Keratinocyte (primary cell): Measurements from ENCODE around the gene ACER3. TPM values are rescaled to one million over a fixed set of nuclear protein-coding genes. Genes with fewer than 3 reads are reported as not detected.

Source experiments
- DNase-seq: peaks from one replicate; pipeline ENCODE4 v3.0.0-alpha.2; 2011; ENCODE audit warnings: low read depth, missing footprints, low spot score
- FAIRE-seq: peaks from 2 replicates; lab custom pipeline; 2011; peaks lifted over from hg19 to GRCh38; lab: Jason Lieb, UNC
- H2AFZ ChIP-seq: 2 replicates; pipeline ENCODE4 v1.6.0; 2012; ENCODE audit warnings: low read length, control low read depth, inconsistent platforms; ENCODE audit not compliant: control insufficient read depth
- H3K27ac ChIP-seq: 2 replicates; pipeline ENCODE4 v1.5.1; 2011; ENCODE audit warnings: low read length; ENCODE audit not compliant: control insufficient read depth, insufficient read depth
- H3K27me3 ChIP-seq: 3 replicates; pipeline ENCODE4 v1.6.0; 2011; ENCODE audit warnings: low read length; ENCODE audit not compliant: control insufficient read depth, insufficient read depth; ENCODE audit errors: extremely low read depth
- H3K36me3 ChIP-seq, 2 experiments: 2 replicates in 1 of 2; 3 replicates in 1 of 2; pipeline ENCODE4 v1.5.1; 2011; ENCODE audit warnings: low read length in 2 of 2, mild to moderate bottlenecking in 1 of 2; ENCODE audit not compliant: control insufficient read depth in 2 of 2, insufficient read depth in 2 of 2; ENCODE audit errors: extremely low read depth in 1 of 2
- H3K4me1 ChIP-seq: 3 replicates; pipeline ENCODE4 v1.5.1; 2011; ENCODE audit warnings: low read length; ENCODE audit not compliant: control insufficient read depth, insufficient read depth; ENCODE audit errors: extremely low read depth
- H3K4me2 ChIP-seq: 3 replicates; pipeline ENCODE4 v1.6.0; 2011; ENCODE audit warnings: low read depth, low read length; ENCODE audit not compliant: control insufficient read depth, insufficient read depth; ENCODE audit errors: extremely low read depth
- H3K4me3 ChIP-seq, 3 experiments: fragments of 200-600 bp in 1 of 3; sonication (generic) in 1 of 3; 2 replicates in 2 of 3; 3 replicates in 1 of 3; pipeline ENCODE4 v1.5.1; 2011 to 2016; ENCODE audit warnings: low read length in 3 of 3, mild to moderate bottlenecking in 3 of 3, control low read depth in 2 of 3, inconsistent platforms in 1 of 3, low read depth in 1 of 3, mixed read lengths in 1 of 3, mixed run types in 1 of 3, moderate library complexity in 1 of 3; ENCODE audit not compliant: control insufficient read depth in 2 of 3, insufficient read depth in 2 of 3; ENCODE audit errors: extremely low read depth in 1 of 3
- H3K79me2 ChIP-seq: 2 replicates; pipeline ENCODE4 v1.6.0; 2012; ENCODE audit warnings: low read length; ENCODE audit not compliant: control insufficient read depth, insufficient read depth
- H3K9ac ChIP-seq: 3 replicates; pipeline ENCODE4 v1.6.0; 2011; ENCODE audit warnings: low read length; ENCODE audit not compliant: control insufficient read depth, insufficient read depth; ENCODE audit errors: extremely low read depth
- H3K9me1 ChIP-seq: 3 replicates; pipeline ENCODE4 v1.6.0; 2011; ENCODE audit warnings: low read length; ENCODE audit not compliant: control insufficient read depth, insufficient read depth; ENCODE audit errors: extremely low read depth
- H3K9me3 ChIP-seq: 2 replicates; pipeline ENCODE4 v1.5.1; 2012; ENCODE audit warnings: low read depth, low read length; ENCODE audit not compliant: control insufficient read depth
- H4K20me1 ChIP-seq: 3 replicates; pipeline ENCODE4 v1.6.0; 2011; ENCODE audit warnings: low read length; ENCODE audit not compliant: control insufficient read depth, insufficient read depth; ENCODE audit errors: extremely low read depth
- CTCF ChIP-seq, 3 experiments: IDR thresholded peaks in 1 of 3; conservative IDR thresholded peaks in 1 of 3; optimal IDR thresholded peaks in 1 of 3; 2 replicates in 2 of 3; 3 replicates in 1 of 3; pipeline versions ENCODE3 to v1.5.1; 2011; ENCODE audit warnings: low read length in 3 of 3, mild to moderate bottlenecking in 3 of 3, moderate library complexity in 2 of 3, control low read depth in 1 of 3, inconsistent platforms in 1 of 3; ENCODE audit not compliant: insufficient read depth in 2 of 3; ENCODE audit errors: extremely low read depth in 1 of 3
- EZH2 ChIP-seq: IDR thresholded peaks from one replicate; pipeline ENCODE4 v1.6.1; 2012; ENCODE audit warnings: inconsistent platforms, mild to moderate bottlenecking, low read length, moderate library complexity
- dilution Hi-C: fragments of 300-500 bp; cut with MboI; formaldehyde crosslinking; loops from one replicate; pipeline ENCODE4 v1.7.0; 2020; ENCODE audit warnings: low sequenced_read_pairs; ENCODE audit not compliant: extremely low pct_ligation_motif_present
- polyA plus RNA-seq, 5 experiments: library from polyadenylated mRNA; depleted of rRNA in 3 of 5; stranded (reverse) in 3 of 5; stranded (forward) in 1 of 5; unstranded in 1 of 5; fragments of >200 nt; gene quantifications; 1 replicate in 1 of 5; 2 replicates in 3 of 5; 3 replicates in 1 of 5; pipeline versions ENCODE4 v1.2.1 to v1.2.3, GENCODE V29; 2011 to 2012; ENCODE audit warnings: missing spikeins in 2 of 5, low read depth in 1 of 5, low replicate concordance in 1 of 5

Gene ACER3
- polyA plus RNA-seq, 1 donor (not counting 4 experiments of a cell fraction or from before 2014, with no cell fraction given) = 55.0 TPM

- dilution Hi-C loops = no loop called here
- FAIRE-seq = no peak
- no peaks in the 10 kb centered on the region for H4K20me1 ChIP-seq
- no peaks in the 10 kb centered on the region for H3K27me3 ChIP-seq
- H3K4me2 ChIP-seq = no peak overlapping the region
- no peak overlapping the region for H3K27ac ChIP-seq
- H3K9ac ChIP-seq = no peak overlapping the region
- H3K9me3 ChIP-seq = no peaks in the 10 kb centered on the region
- DNase-seq = no peak
- H3K4me1 ChIP-seq = peaks cover 5% of the 10 kb centered on the region
- TF ChIP-seq EZH2 = no peak
- TF ChIP-seq CTCF (optimal IDR thresholded peaks at IDR 0.05 in 1 of 3, IDR thresholded peaks at IDR 0.05 in 1 of 3, conservative IDR thresholded peaks at IDR 0.05 in 1 of 3; ENCODE audit: extremely low read depth in 1 of 3, insufficient read depth in 2 of 3, low read length in 3 of 3) = no peak
- H3K79me2 ChIP-seq = no peaks in the 10 kb centered on the region
- H2AFZ ChIP-seq = no peak overlapping the region
- H3K4me3 ChIP-seq = no peak overlapping the region
- H3K9me1 ChIP-seq = no peaks in the 10 kb centered on the region
- H3K36me3 ChIP-seq = no peaks in the 10 kb centered on the region
These were observed 214.7 kb downstream of the ACER3 start for GRCh38 chr11:77075425-77075905.

Other genes starting within 250 kb of the ACER3 start
- 0.05 to 0.17 TPM in 2 of 3 replicates, not detected in the other for gene LRRC32, start 190.2 kb upstream of the ACER3 start, polyA plus RNA-seq
- 22.8 to 36.1 TPM (median 35.8 TPM) in 3 replicates for gene TSKU, start 77.6 kb upstream of the ACER3 start, polyA plus RNA-seq
- gene B3GNT6, start 173.5 kb downstream of the ACER3 start, polyA plus RNA-seq = not detected in 3 replicates
- 0.97 to 1.9 TPM (median 1.2 TPM) in 3 replicates for gene CAPN5, start 206.1 kb downstream of the ACER3 start, polyA plus RNA-seq
- gene OMP, start 241.9 kb downstream of the ACER3 start, polyA plus RNA-seq = not detected in 3 replicates